GM23338 (cell line): ENCODE measurements around the gene SHISAL1. TPM values are rescaled to one million over a fixed set of nuclear protein-coding genes. Genes with fewer than 3 reads are reported as not detected.

Source experiments
- ATAC-seq: fragments of 200-7000 bp; cut with Tn5 transposase; 3 replicates; pipeline ENCODE4 v1.9.1; 2020
- DNase-seq: peaks from one replicate; pipeline ENCODE4 v3.0.0-alpha.2; 2015; ENCODE audit warnings: low spot score
- H2AFZ ChIP-seq: fragments of 200-600 bp; sonication (generic); 2 replicates; pipeline ENCODE4 v1.8.0; 2016; ENCODE audit warnings: antibody characterized with exemption, mild to moderate bottlenecking, moderate library complexity
- H3F3A ChIP-seq: fragments of 200-600 bp; sonication (generic); replicated peaks from 2 replicates; pipeline ENCODE4 v1.8.0; 2017; ENCODE audit warnings: antibody characterized with exemption, mixed run types, low read depth
- H3K27ac ChIP-seq: fragments of 200-600 bp; sonication (generic); 2 replicates; pipeline ENCODE4 v1.6.1; 2016; ENCODE audit warnings: low read depth
- H3K27me3 ChIP-seq: fragments of 200-600 bp; sonication (generic); 2 replicates; pipeline ENCODE4 v1.8.0; 2016; ENCODE audit warnings: mild to moderate bottlenecking, mixed run types, moderate library complexity; ENCODE audit not compliant: insufficient read depth
- H3K36me3 ChIP-seq: fragments of 200-600 bp; sonication (generic); 2 replicates; pipeline ENCODE4 v1.8.0; 2016; ENCODE audit warnings: mild to moderate bottlenecking; ENCODE audit not compliant: insufficient read depth
- H3K4me1 ChIP-seq: fragments of 200-600 bp; sonication (generic); 2 replicates; pipeline ENCODE4 v1.8.0; 2016; ENCODE audit warnings: mild to moderate bottlenecking, moderate library complexity; ENCODE audit not compliant: insufficient read depth
- H3K4me2 ChIP-seq: fragments of 200-600 bp; sonication (generic); 2 replicates; pipeline ENCODE4 v1.7.1; 2017; ENCODE audit warnings: mixed run types
- H3K4me3 ChIP-seq: fragments of 200-600 bp; sonication (generic); 2 replicates; pipeline ENCODE4 v1.6.1; 2016; ENCODE audit warnings: mixed run types
- H3K79me2 ChIP-seq: fragments of 200-600 bp; sonication (generic); replicated peaks from 2 replicates; pipeline ENCODE4 v1.8.0; 2017; ENCODE audit warnings: mild to moderate bottlenecking; ENCODE audit not compliant: insufficient read depth
- H3K9me2 ChIP-seq: fragments of 200-600 bp; sonication (generic); 2 replicates; pipeline ENCODE4 v1.8.0; 2017; ENCODE audit not compliant: insufficient read depth
- H4K20me1 ChIP-seq: fragments of 200-600 bp; sonication (generic); replicated peaks from 2 replicates; pipeline ENCODE4 v1.8.0; 2017; ENCODE audit warnings: mild to moderate bottlenecking; ENCODE audit not compliant: insufficient read depth
- H3K27ac Mint-ChIP-seq: 2 replicates; pipeline ENCODE4 v1.8.0; 2020; ENCODE audit warnings: inconsistent platforms, mild to moderate bottlenecking, moderate library complexity, mixed read lengths
- H3K27me3 Mint-ChIP-seq: 3 replicates; pipeline ENCODE4 v1.8.0; 2022; ENCODE audit warnings: low read depth, mild to moderate bottlenecking, moderate library complexity, mixed read lengths, inconsistent platforms; ENCODE audit not compliant: insufficient read depth, poor library complexity
- H3K36me3 Mint-ChIP-seq: 3 replicates; pipeline ENCODE4 v1.8.0; 2021; ENCODE audit warnings: low read depth, mild to moderate bottlenecking, inconsistent platforms, moderate library complexity, mixed read lengths
- H3K4me1 Mint-ChIP-seq: 3 replicates; pipeline ENCODE4 v1.8.0; 2020; ENCODE audit warnings: mild to moderate bottlenecking, inconsistent platforms, mixed read lengths
- H3K4me3 Mint-ChIP-seq: 3 replicates; pipeline ENCODE4 v1.8.0; 2021; ENCODE audit warnings: moderate library complexity, mild to moderate bottlenecking, inconsistent platforms, mixed read lengths
- H3K9me3 Mint-ChIP-seq: 3 replicates; pipeline ENCODE4 v1.8.0; 2020; ENCODE audit warnings: moderate library complexity, mild to moderate bottlenecking, inconsistent platforms, mixed read lengths
- CREB1 ChIP-seq: fragments of 250-450 bp; sonication (Bioruptor Pico); IDR thresholded peaks from 2 replicates; pipeline ENCODE4 v1.5.0; 2020; ENCODE audit warnings: low read depth, mild to moderate bottlenecking, moderate library complexity
- EZH2 ChIP-seq: fragments of 200-600 bp; sonication (generic); IDR thresholded peaks from one replicate; pipeline ENCODE4 v1.8.0; 2017; ENCODE audit warnings: antibody characterized with exemption, mild to moderate bottlenecking, low read depth; ENCODE audit not compliant: unreplicated experiment
- JUNB ChIP-seq: IDR thresholded peaks from one replicate; pipeline ENCODE4 v1.6.1; 2016; ENCODE audit warnings: antibody characterized with exemption; ENCODE audit not compliant: unreplicated experiment
- NANOG ChIP-seq: IDR thresholded peaks from 2 replicates; pipeline ENCODE4 v1.6.1; 2016; ENCODE audit warnings: antibody characterized with exemption, borderline replicate concordance
- POLR2AphosphoS5 ChIP-seq: IDR thresholded peaks from 2 replicates; pipeline ENCODE4 v1.6.1; 2016; ENCODE audit warnings: antibody characterized with exemption, low read depth
- ZNF114 ChIP-seq: fragments of 250-450 bp; sonication (Bioruptor Pico); IDR thresholded peaks from 2 replicates; pipeline ENCODE4 v1.5.0; 2020; ENCODE audit warnings: mild to moderate bottlenecking, moderate library complexity
- ZNF331 ChIP-seq: fragments of 250-450 bp; sonication (Bioruptor Pico); IDR thresholded peaks from 2 replicates; pipeline ENCODE4 v1.5.0; 2020; ENCODE audit warnings: low read depth, mild to moderate bottlenecking, moderate library complexity
- polyA plus RNA-seq: library from polyadenylated mRNA; unstranded; fragments of >200 nt; fragmentation: Nextera tagmentation; extraction: Ambion mirVana; gene quantifications from 2 replicates; pipeline ENCODE4 v1.2.1, GENCODE V29; 2016
- total RNA-seq: library from RNA; depleted of rRNA; stranded (reverse); fragments of >200 nt; shearing (Covaris generic); gene quantifications from 2 replicates; pipeline ENCODE4 v1.2.3, GENCODE V29; 2014
- TF ChIP-seq, protein P1 (sequence below): IDR thresholded peaks from one replicate; pipeline ENCODE4 v1.6.1; 2018; ENCODE audit warnings: antibody characterized with exemption; ENCODE audit not compliant: unreplicated experiment
- TF ChIP-seq, protein P2 (sequence below): fragments of 250-450 bp; sonication (Bioruptor Pico); IDR thresholded peaks from 2 replicates; pipeline ENCODE4 v1.5.0; 2020; ENCODE audit warnings: mild to moderate bottlenecking, moderate library complexity
- TF ChIP-seq, protein P3 (sequence below), 2 experiments: fragments of 200-600 bp in 1 of 2; sonication (generic) in 1 of 2; conservative IDR thresholded peaks; 2 replicates each; pipeline versions ENCODE4 v1.5.1 to v1.6.1; 2016 to 2017; ENCODE audit warnings: antibody characterized with exemption in 2 of 2, low read depth in 2 of 2, mild to moderate bottlenecking in 2 of 2, moderate library complexity in 1 of 2

SHISAL1 gene
- total and polyA plus RNA-seq, 2 experiments from 2014 or later, result 0.71 to 3.4 TPM

DNA sequence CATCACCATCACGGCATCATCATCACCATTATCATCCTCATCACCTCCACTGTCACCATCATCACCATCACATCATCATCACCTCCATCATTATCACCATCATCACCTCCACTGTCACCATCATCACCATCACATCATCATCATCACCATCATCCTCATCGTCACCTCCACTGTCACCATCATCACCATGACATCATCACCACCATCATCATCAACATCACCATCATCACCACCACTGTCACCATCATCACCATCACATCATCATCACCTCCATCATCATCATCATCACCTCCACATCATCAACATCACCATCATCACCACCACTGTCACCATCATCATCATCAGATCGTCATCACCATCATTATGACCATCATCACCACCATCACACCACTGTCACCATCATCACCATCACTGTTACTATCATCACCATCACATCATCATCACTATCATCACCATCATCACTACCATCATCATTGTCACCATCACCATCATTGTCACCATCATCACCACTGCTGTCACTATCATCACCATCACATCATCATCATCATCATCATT is 99.2 kb downstream of the SHISAL1 start:
- Histone ChIP-seq H3K27me3 (no peaks in the 10 kb centered on the region), H3F3A (no peaks in the 10 kb centered on the region), H4K20me1 (no peaks in the 10 kb centered on the region), H3K36me3 (no peaks in the 10 kb centered on the region), H3K9me2 (no peaks in the 10 kb centered on the region; the same call in 1 of the 2 replicates), H3K4me1 (no peaks in the 10 kb centered on the region), H3K79me2 (no peaks in the 10 kb centered on the region), H3K4me3 (no peak overlapping the region), H3K27ac (no peak overlapping the region), H3K4me2 (no peak overlapping the region), H2AFZ (no peak overlapping the region)
- Mint-ChIP-seq H3K27ac (no peak overlapping the region), H3K27me3 (peaks cover 2% of the 10 kb centered on the region), H3K4me3 (no peak overlapping the region), H3K9me3 (peaks cover 5% of the 10 kb centered on the region; the same call in 2 of the 3 replicates), H3K36me3 (no peaks in the 10 kb centered on the region), H3K4me1 (no peaks in the 10 kb centered on the region)
- TF ChIP-seq POLR2AphosphoS5 (no peak), CREB1 (CRISPR knock-in tag) (no peak)
- ATAC-seq (no peak), DNase-seq (no peak)

DNA sequence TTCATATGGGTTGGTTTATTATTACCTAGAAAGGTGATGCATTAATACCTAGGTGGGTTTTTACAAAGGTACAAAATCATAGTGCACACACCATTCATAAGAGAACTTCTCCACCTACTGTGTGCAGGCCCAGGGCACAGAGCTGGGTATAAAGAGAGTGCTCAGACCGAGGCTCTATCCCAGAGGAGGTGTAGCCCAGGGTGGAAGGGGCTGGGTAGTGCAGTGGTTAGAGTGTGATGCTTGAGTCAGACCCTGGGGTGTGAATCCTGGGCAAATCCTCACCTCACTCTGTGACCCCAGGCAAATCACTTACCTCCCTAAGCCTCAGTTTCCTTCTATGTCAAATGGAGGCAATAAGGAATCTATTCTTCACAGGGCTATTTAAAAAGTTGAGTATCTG is 99.8 kb downstream of the SHISAL1 start:
- peaks cover 3% of the 10 kb centered on the region for H3K27me3 Mint-ChIP-seq
- ATAC-seq, result no peak
- no peak overlapping the region for H3K27ac ChIP-seq
- no peaks in the 10 kb centered on the region for H4K20me1 ChIP-seq
- no peaks in the 10 kb centered on the region; the same call in 1 of the 2 replicates for H3K9me2 ChIP-seq
- DNase-seq, result no peak
- H3K4me2 ChIP-seq, result no peak overlapping the region
- no peaks in the 10 kb centered on the region for H3F3A ChIP-seq
- no peak overlapping the region for H3K4me3 Mint-ChIP-seq
- peaks cover 5% of the 10 kb centered on the region; the same call in 2 of the 3 replicates for H3K9me3 Mint-ChIP-seq
- no peak overlapping the region for H3K4me3 ChIP-seq
- no peaks in the 10 kb centered on the region for H3K36me3 Mint-ChIP-seq
- H3K27me3 ChIP-seq, result no peaks in the 10 kb centered on the region
- H3K4me1 Mint-ChIP-seq, result no peaks in the 10 kb centered on the region; the same call in 2 of the 3 replicates
- no peaks in the 10 kb centered on the region for H3K4me1 ChIP-seq
- H3K36me3 ChIP-seq, result no peaks in the 10 kb centered on the region
- no peak overlapping the region for H3K27ac Mint-ChIP-seq
- no peak overlapping the region for H2AFZ ChIP-seq
- H3K79me2 ChIP-seq, result no peaks in the 10 kb centered on the region
- no peak for TF ChIP-seq JUNB
- TF ChIP-seq ZNF331 (CRISPR knock-in tag), result no peak
- TF ChIP-seq, protein P1, sequence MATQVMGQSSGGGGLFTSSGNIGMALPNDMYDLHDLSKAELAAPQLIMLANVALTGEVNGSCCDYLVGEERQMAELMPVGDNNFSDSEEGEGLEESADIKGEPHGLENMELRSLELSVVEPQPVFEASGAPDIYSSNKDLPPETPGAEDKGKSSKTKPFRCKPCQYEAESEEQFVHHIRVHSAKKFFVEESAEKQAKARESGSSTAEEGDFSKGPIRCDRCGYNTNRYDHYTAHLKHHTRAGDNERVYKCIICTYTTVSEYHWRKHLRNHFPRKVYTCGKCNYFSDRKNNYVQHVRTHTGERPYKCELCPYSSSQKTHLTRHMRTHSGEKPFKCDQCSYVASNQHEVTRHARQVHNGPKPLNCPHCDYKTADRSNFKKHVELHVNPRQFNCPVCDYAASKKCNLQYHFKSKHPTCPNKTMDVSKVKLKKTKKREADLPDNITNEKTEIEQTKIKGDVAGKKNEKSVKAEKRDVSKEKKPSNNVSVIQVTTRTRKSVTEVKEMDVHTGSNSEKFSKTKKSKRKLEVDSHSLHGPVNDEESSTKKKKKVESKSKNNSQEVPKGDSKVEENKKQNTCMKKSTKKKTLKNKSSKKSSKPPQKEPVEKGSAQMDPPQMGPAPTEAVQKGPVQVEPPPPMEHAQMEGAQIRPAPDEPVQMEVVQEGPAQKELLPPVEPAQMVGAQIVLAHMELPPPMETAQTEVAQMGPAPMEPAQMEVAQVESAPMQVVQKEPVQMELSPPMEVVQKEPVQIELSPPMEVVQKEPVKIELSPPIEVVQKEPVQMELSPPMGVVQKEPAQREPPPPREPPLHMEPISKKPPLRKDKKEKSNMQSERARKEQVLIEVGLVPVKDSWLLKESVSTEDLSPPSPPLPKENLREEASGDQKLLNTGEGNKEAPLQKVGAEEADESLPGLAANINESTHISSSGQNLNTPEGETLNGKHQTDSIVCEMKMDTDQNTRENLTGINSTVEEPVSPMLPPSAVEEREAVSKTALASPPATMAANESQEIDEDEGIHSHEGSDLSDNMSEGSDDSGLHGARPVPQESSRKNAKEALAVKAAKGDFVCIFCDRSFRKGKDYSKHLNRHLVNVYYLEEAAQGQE, result no peak
- no peak for TF ChIP-seq ZNF114 (CRISPR knock-in tag)
- TF ChIP-seq EZH2, result no peak
- TF ChIP-seq, protein P2, sequence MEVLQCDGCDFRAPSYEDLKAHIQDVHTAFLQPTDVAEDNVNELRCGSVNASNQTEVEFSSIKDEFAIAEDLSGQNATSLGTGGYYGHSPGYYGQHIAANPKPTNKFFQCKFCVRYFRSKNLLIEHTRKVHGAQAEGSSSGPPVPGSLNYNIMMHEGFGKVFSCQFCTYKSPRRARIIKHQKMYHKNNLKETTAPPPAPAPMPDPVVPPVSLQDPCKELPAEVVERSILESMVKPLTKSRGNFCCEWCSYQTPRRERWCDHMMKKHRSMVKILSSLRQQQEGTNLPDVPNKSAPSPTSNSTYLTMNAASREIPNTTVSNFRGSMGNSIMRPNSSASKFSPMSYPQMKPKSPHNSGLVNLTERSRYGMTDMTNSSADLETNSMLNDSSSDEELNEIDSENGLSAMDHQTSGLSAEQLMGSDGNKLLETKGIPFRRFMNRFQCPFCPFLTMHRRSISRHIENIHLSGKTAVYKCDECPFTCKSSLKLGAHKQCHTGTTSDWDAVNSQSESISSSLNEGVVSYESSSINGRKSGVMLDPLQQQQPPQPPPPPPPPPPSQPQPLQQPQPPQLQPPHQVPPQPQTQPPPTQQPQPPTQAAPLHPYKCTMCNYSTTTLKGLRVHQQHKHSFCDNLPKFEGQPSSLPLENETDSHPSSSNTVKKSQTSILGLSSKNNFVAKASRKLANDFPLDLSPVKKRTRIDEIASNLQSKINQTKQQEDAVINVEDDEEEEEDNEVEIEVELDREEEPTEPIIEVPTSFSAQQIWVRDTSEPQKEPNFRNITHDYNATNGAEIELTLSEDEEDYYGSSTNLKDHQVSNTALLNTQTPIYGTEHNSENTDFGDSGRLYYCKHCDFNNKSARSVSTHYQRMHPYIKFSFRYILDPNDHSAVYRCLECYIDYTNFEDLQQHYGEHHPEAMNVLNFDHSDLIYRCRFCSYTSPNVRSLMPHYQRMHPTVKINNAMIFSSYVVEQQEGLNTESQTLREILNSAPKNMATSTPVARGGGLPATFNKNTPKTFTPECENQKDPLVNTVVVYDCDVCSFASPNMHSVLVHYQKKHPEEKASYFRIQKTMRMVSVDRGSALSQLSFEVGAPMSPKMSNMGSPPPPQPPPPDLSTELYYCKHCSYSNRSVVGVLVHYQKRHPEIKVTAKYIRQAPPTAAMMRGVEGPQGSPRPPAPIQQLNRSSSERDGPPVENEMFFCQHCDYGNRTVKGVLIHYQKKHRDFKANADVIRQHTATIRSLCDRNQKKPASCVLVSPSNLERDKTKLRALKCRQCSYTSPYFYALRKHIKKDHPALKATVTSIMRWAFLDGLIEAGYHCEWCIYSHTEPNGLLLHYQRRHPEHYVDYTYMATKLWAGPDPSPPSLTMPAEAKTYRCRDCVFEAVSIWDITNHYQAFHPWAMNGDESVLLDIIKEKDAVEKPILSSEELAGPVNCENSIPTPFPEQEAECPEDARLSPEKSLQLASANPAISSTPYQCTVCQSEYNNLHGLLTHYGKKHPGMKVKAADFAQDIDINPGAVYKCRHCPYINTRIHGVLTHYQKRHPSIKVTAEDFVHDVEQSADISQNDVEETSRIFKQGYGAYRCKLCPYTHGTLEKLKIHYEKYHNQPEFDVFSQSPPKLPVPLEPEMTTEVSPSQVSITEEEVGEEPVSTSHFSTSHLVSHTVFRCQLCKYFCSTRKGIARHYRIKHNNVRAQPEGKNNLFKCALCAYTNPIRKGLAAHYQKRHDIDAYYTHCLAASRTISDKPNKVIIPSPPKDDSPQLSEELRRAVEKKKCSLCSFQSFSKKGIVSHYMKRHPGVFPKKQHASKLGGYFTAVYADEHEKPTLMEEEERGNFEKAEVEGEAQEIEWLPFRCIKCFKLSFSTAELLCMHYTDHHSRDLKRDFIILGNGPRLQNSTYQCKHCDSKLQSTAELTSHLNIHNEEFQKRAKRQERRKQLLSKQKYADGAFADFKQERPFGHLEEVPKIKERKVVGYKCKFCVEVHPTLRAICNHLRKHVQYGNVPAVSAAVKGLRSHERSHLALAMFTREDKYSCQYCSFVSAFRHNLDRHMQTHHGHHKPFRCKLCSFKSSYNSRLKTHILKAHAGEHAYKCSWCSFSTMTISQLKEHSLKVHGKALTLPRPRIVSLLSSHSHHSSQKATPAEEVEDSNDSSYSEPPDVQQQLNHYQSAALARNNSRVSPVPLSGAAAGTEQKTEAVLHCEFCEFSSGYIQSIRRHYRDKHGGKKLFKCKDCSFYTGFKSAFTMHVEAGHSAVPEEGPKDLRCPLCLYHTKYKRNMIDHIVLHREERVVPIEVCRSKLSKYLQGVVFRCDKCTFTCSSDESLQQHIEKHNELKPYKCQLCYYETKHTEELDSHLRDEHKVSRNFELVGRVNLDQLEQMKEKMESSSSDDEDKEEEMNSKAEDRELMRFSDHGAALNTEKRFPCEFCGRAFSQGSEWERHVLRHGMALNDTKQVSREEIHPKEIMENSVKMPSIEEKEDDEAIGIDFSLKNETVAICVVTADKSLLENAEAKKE (CRISPR knock-in tag), result no peak
- TF ChIP-seq, protein P3, sequence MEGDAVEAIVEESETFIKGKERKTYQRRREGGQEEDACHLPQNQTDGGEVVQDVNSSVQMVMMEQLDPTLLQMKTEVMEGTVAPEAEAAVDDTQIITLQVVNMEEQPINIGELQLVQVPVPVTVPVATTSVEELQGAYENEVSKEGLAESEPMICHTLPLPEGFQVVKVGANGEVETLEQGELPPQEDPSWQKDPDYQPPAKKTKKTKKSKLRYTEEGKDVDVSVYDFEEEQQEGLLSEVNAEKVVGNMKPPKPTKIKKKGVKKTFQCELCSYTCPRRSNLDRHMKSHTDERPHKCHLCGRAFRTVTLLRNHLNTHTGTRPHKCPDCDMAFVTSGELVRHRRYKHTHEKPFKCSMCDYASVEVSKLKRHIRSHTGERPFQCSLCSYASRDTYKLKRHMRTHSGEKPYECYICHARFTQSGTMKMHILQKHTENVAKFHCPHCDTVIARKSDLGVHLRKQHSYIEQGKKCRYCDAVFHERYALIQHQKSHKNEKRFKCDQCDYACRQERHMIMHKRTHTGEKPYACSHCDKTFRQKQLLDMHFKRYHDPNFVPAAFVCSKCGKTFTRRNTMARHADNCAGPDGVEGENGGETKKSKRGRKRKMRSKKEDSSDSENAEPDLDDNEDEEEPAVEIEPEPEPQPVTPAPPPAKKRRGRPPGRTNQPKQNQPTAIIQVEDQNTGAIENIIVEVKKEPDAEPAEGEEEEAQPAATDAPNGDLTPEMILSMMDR (conservative IDR thresholded peaks at IDR 0.05; ENCODE audit: low read depth in 2 of 2), result no peak
- no peak for TF ChIP-seq CREB1 (CRISPR knock-in tag)
- no peak for TF ChIP-seq NANOG
- TF ChIP-seq POLR2AphosphoS5, result no peak
